Esophagus squamous epithelium (tissue), 5 donors: ENCODE data around the gene RAD9A. TPM values are rescaled to one million over a fixed set of nuclear protein-coding genes. Genes with fewer than 3 reads are reported as not detected.

Experiments
- DNase-seq: peaks from one replicate; lab custom pipeline; 2025; lab: John Stamatoyannopoulos, UW
- H3K27ac ChIP-seq, 4 donors: fragments of 200-600 bp; sonication (generic); one replicate each; pipeline ENCODE4 v1.5.1; 2016 to 2019; ENCODE audit warnings: mild to moderate bottlenecking in 1 of 4
- H3K27me3 ChIP-seq, 4 donors: fragments of 200-600 bp; sonication (generic); 1 replicate in 3 of 4; 2 replicates in 1 of 4; pipeline versions ENCODE4 v1.5.1 to v1.6.0; 2017 to 2021; ENCODE audit warnings: antibody characterized with exemption in 1 of 4
- H3K36me3 ChIP-seq, 3 donors: fragments of 200-600 bp; sonication (generic); one replicate each; pipeline ENCODE4 v1.5.1; 2016 to 2019
- H3K4me1 ChIP-seq, 3 donors: fragments of 200-600 bp; sonication (generic); one replicate each; pipeline ENCODE4 v1.5.1; 2017 to 2019
- H3K4me3 ChIP-seq, 4 donors: fragments of 200-600 bp; sonication (generic); 1 replicate in 3 of 4; 2 replicates in 1 of 4; pipeline ENCODE4 v1.5.1; 2016 to 2019; ENCODE audit warnings: mild to moderate bottlenecking in 2 of 4, moderate library complexity in 1 of 4
- H3K9me3 ChIP-seq, 3 donors: fragments of 200-600 bp; sonication (generic); one replicate each; pipeline ENCODE4 v1.5.1; 2016 to 2019
- POLR2A ChIP-seq, 4 donors: fragments of 450-650 bp; IDR thresholded peaks; one replicate each; pipeline ENCODE4 v1.6.1; 2017; ENCODE audit warnings: antibody characterized with exemption in 4 of 4, mild to moderate bottlenecking in 4 of 4, moderate library complexity in 3 of 4
- WGBS, 2 donors: methylation state at CpG; one replicate each; pipeline ENCODE4 v1.1.5; 2018; 5-methylcytosine and 5-hydroxymethylcytosine counted together
- intact Hi-C: fragments of 100-400 bp; cut with DNase I; formaldehyde crosslinking; loops from one replicate; pipeline ENCODE4 v1.15.0; 2022
- small RNA-seq, 4 donors: library from RNA; depleted of rRNA; stranded (forward); fragments of <200 nt; gene quantifications; one replicate each; pipeline ENCODE3, GENCODE V24; 2016
- total RNA-seq, 4 donors: library from RNA; depleted of rRNA; stranded (reverse); fragments of >200 nt; gene quantifications; one replicate each; pipeline ENCODE4 v1.1.0, GENCODE V29; 2016
- TF ChIP-seq, protein P1 (sequence below), 6 experiments: fragments of 450-650 bp in 4 of 6; fragments of 200-600 bp in 2 of 6; sonication (generic) in 2 of 6; IDR thresholded peaks; one replicate each; pipeline ENCODE4 v1.5.1; 2016 to 2019; ENCODE audit warnings: antibody characterized with exemption in 6 of 6, mild to moderate bottlenecking in 4 of 6, moderate library complexity in 4 of 6
- donor health status: DM: yes; HTN: yes; CAD: no.

RAD9A gene
- total RNA-seq, 4 donors from 2014 or later, result 10.6 to 18.3 (median 12.7) TPM

DNA sequence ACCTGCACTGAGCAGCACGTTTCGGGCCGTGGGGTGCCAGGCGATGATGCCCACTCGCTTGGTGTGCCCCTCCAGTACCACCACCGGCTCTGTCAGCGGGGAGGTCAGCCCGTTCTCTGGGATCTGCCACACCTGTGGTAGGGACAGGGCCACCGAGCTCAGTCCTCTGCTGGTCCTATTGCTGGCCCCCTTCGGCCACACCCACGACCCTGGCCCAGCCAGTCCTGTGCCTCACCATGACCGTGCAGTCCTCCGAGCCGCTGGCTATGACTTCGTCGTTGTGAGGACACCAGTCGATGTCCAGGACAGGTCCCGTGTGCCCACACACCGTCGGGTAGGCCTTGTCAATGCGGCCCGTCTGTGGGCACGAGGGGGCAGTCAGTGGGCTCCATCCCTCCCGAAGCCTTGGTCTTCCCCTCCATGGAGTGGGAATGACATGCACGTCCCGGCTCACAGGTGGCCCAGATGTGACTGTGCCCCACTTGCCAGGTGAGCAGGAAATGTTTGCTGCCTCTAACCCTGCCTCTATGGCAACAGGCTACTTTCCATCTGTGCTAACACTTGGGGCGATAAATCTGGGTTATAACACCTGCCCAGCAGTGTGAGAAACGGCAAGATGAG, 50.1 kb downstream of the RAD9A start:
- peaks cover 39 to 75% (median 40%) of the 10 kb centered on the region in 3 donors for H3K4me1 ChIP-seq
- no peaks in the 10 kb centered on the region for H3K27me3 ChIP-seq
- TF ChIP-seq, protein P1, sequence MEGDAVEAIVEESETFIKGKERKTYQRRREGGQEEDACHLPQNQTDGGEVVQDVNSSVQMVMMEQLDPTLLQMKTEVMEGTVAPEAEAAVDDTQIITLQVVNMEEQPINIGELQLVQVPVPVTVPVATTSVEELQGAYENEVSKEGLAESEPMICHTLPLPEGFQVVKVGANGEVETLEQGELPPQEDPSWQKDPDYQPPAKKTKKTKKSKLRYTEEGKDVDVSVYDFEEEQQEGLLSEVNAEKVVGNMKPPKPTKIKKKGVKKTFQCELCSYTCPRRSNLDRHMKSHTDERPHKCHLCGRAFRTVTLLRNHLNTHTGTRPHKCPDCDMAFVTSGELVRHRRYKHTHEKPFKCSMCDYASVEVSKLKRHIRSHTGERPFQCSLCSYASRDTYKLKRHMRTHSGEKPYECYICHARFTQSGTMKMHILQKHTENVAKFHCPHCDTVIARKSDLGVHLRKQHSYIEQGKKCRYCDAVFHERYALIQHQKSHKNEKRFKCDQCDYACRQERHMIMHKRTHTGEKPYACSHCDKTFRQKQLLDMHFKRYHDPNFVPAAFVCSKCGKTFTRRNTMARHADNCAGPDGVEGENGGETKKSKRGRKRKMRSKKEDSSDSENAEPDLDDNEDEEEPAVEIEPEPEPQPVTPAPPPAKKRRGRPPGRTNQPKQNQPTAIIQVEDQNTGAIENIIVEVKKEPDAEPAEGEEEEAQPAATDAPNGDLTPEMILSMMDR (IDR thresholded peaks at IDR 0.05), result no peak
- TF ChIP-seq POLR2A (IDR thresholded peaks at IDR 0.05), result no peak
- H3K36me3 ChIP-seq, result peaks cover 17 to 55% (median 22%) of the 10 kb centered on the region in 3 donors
- no peak for DNase-seq
- 40 to 88% methylated on average over 2 to 3 of the region's 28 CpGs for WGBS, 2 donors
- no peaks in the 10 kb centered on the region for H3K9me3 ChIP-seq
- H3K27ac ChIP-seq, result peak overlapping the region in 2 of 4 donors; percentile 96
- intact Hi-C loops, result no loop called here
- H3K4me3 ChIP-seq, result peak overlapping the region in 2 of 4 donors; percentile 89 to 94

DNA sequence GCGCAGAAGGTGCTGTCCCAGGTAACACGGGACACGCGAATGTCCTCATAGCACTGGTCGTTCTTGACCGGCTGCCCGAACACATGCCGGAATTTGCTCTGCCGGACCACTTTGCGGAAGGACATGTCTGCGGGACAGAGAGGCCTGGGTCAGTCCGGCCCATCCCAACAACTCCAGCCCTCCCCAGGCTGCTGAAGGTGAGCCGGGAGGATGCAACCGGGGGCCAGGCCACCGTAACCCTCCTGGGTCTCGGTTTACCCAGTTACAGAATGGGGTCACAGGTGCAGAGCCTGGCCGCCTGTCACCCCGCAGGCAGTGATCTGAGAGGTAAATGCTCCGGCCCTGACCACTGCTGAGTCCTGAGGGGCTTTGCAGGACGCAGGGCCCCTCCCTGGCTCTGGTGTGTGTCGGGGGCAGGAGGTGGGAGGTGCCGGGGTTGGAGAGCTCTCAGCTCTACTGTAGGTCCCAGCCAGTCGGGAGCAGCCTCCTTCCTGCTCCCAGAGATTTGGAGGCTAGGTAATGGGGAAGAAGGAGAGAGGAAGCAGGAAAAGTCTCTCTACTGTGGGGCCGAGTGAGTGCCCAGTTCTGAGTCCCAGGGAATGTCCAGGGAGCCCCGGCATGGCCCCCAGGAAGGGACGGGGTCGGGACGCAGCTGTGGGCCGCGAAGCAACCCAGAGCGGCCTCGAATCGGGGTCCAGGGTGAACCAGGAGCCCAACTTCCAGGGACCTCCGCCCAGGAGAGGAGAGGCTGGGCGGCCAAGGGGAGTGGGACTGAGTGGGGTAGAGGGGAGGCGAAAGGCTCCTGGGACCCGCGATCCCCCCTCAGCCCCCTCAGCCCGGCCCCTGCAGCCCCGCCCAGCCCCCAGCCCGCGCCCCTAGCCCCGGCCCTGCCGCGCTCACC, 51.0 kb downstream of the RAD9A start:
- Histone ChIP-seq H3K9me3 (no peaks in the 10 kb centered on the region), H3K4me1 (peaks cover 39 to 67% (median 40%) of the 10 kb centered on the region in 3 donors), H3K4me3 (peak overlapping the region; percentile 67 to 94 (median 83)), H3K27ac (peak overlapping the region; percentile 92 to 96 (median 95)), H3K36me3 (peaks cover 15 to 46% (median 20%) of the 10 kb centered on the region in 3 donors), H3K27me3 (no peaks in the 10 kb centered on the region)
- intact Hi-C loops, result no loop called here
- WGBS, 2 donors, result 90% methylated on average over 4 of the region's 45 CpGs; no CpG with 5 or more reads in 1 of the 2 donors
- no peak for TF ChIP-seq POLR2A (IDR thresholded peaks at IDR 0.05)
- TF ChIP-seq, protein P1 (IDR thresholded peaks at IDR 0.05), result no peak
- DNase-seq, result no peak

DNA sequence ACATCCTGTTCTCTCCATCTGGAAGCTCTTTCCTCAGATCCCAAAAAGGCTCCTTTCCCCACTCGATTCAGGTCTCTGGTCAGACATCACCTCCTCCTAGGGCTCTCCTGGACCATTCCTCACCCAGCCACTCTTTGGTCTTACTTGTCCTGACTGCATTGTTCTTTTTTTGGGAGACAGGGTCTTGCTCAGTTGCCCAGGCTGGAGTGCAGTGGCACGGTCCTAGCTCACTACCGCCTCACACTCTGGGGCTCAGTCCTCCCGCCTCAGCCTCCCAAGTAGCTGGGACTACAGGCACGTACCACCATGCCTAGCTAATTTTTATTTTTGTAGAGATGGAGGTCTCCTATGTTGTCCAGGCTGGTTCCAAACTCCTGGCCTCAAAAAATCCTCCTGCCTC, 53.7 kb downstream of the RAD9A start:
- intact Hi-C loops, result no loop called here
- DNase-seq, result no peak
- Histone ChIP-seq H3K36me3 (peaks cover 8 to 18% (median 12%) of the 10 kb centered on the region in 3 donors), H3K27ac (no peak overlapping the region), H3K4me3 (no peak overlapping the region), H3K9me3 (no peaks in the 10 kb centered on the region), H3K27me3 (no peaks in the 10 kb centered on the region), H3K4me1 (peaks cover 25 to 51% (median 27%) of the 10 kb centered on the region in 3 donors)
- TF ChIP-seq, protein P1 (IDR thresholded peaks at IDR 0.05), result no peak
- no peak for TF ChIP-seq POLR2A (IDR thresholded peaks at IDR 0.05)
- 60 to 86% methylated on average over 4 to 5 of the region's 5 CpGs for WGBS, 2 donors

Small RNA genes lying within 50 kb of the gene (small RNA-seq; reads per million reads assigned to genes)
- gene RN7SKP239, result 0 to 0.15 (median 0.04) reads per million in 4 donors
- gene RNU6-1238P, result 0 reads per million in 4 donors

Other genes starting within 250 kb of the RAD9A start
- gene GRK2, start 125.5 kb upstream of the RAD9A start, total RNA-seq, result 10 to 100 TPM; 54.1 to 93.2 (median 68.5) TPM
- 10 to 100 TPM; 27.4 to 50.6 (median 41.6) TPM for gene ANKRD13D, start 102.7 kb upstream of the RAD9A start, total RNA-seq
- 10 to 100 TPM; 51.4 to 78.4 (median 64.8) TPM for gene SSH3, start 88.5 kb upstream of the RAD9A start, total RNA-seq
- 100 to 1,000 TPM in 1 of 4 donors, 10 to 100 TPM in 3; 62.6 to 113 (median 74.7) TPM for gene POLD4, start 38.4 kb upstream of the RAD9A start, total RNA-seq
- 1 to 10 TPM; 2.3 to 6.8 (median 2.7) TPM for gene CLCF1, start 18.4 kb upstream of the RAD9A start, total RNA-seq
- 100 to 1,000 TPM; 146 to 202 (median 185) TPM for gene PPP1CA, start 9.9 kb downstream of the RAD9A start, total RNA-seq
- gene TBC1D10C, start 12.1 kb downstream of the RAD9A start, total RNA-seq, result 1 to 10 TPM; 1.7 to 7.2 (median 3.5) TPM
- under 1 TPM; 0.09 to 0.76 (median 0.25) TPM for gene CARNS1, start 23.7 kb downstream of the RAD9A start, total RNA-seq
- 100 to 1,000 TPM in 3 of 4 donors, 10 to 100 TPM in 1; 67.5 to 121 (median 113) TPM for gene RPS6KB2, start 36.5 kb downstream of the RAD9A start, total RNA-seq
- gene PTPRCAP, start 45.7 kb downstream of the RAD9A start, total RNA-seq, result 10 to 100 TPM in 1 of 4 donors, 1 to 10 TPM in 3; 5.9 to 14.1 (median 6.8) TPM
- gene CORO1B, start 51.5 kb downstream of the RAD9A start, total RNA-seq, result 100 to 1,000 TPM in 1 of 4 donors, 10 to 100 TPM in 3; 52.2 to 122 (median 57.6) TPM
- not detected for gene GPR152, start 60.7 kb downstream of the RAD9A start, total RNA-seq
- gene CABP4, start 63.4 kb downstream of the RAD9A start, total RNA-seq, result under 1 TPM in 1 of 4 donors, not detected in 3; 0.38 TPM
- 100 to 1,000 TPM; 109 to 205 (median 145) TPM for gene TMEM134, start 77.3 kb downstream of the RAD9A start, total RNA-seq
- gene AIP, start 91.0 kb downstream of the RAD9A start, total RNA-seq, result 10 to 100 TPM; 16.8 to 63.3 (median 28.3) TPM
- gene PITPNM1, start 113.4 kb downstream of the RAD9A start, total RNA-seq, result 10 to 100 TPM; 24.5 to 35.9 (median 28.7) TPM
- gene CDK2AP2, start 116.2 kb downstream of the RAD9A start, total RNA-seq, result 10 to 100 TPM; 32.0 to 55.2 (median 38.1) TPM
- not detected for gene CABP2, start 131.5 kb downstream of the RAD9A start, total RNA-seq
- 1,000 to 10,000 TPM; 2,883 to 4,990 (median 3,239) TPM for gene GSTP1, start 191.8 kb downstream of the RAD9A start, total RNA-seq
- 100 to 1,000 TPM; 206 to 260 (median 254) TPM for gene NDUFV1, start 214.9 kb downstream of the RAD9A start, total RNA-seq
- 10 to 100 TPM; 37.5 to 68.0 (median 47.0) TPM for gene NUDT8, start 238.0 kb downstream of the RAD9A start, total RNA-seq
- not detected for gene TBX10, start 247.8 kb downstream of the RAD9A start, total RNA-seq